ENCODE measurements around the gene RASA3.

Gene RASA3

DNA sequence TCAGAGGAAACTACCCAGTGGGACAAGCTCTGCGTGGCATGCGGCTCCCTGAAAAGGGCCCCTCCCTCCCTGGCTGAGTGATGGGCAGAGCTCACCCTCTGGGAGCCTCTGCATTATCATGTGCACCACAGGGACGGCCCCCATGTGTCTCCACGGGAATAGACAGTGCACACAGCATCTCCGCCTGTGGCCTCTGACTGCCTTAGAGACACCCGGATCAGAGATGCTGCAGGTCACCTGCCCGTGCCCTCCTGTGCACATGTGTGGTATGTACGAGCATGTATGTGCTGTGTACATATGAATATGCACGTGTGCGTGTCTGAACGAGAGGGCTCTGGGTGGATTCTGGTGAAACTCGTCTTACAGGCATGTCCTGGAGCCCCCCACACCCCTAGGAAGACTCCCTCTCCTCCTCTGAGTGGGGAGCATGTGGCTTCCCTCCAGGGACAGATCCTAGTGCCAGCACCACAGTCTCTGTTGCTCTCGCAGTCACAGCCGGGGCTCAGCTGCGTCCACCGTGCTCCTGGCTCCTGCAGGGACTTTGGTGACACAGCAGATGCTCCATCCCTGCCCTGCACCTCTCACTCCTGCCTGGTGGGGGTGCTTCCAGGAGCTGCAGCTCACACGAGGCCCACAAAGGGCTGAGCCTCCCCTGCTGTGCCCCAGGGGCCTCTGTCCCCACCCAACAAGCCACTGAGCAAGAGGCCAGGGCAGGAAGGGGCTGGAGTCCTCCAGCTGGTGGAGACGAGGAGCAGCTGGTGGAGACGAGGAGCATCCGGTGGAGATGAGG, 178.2 kb downstream of the RASA3 start:
- H3K4me3 ChIP-seq (ENCODE audit: control insufficient read depth in 1 of 7, extremely low read depth in 1 of 7, insufficient read depth in 4 of 7, low read depth in 2 of 7, low read length in 6 of 7), result no peak overlapping the region
- 91% methylated on average over 14 of the region's 20 CpGs for WGBS (ENCODE audit: insufficient coverage)
- ChIA-PET POLR2A (no interaction called here), CTCF (interaction anchor here (1.1 to 2.3 kb wide), 5 partner anchors 14 to 275 kb away, joined by 3 to 10 read pairs (median 3); no protein-coding TSS in a partner anchor)
- peaks cover 0 to 13% (median 8%) of the 10 kb centered on the region in 4 experiments for H3K4me1 ChIP-seq (ENCODE audit: control extremely low read depth in 1 of 4, control insufficient read depth in 4 of 4, insufficient read depth in 4 of 4, low read length in 3 of 4)
- H3K36me3 ChIP-seq (ENCODE audit: control insufficient read depth in 4 of 4, insufficient read depth in 4 of 4, low read length in 3 of 4), result no peaks in the 10 kb centered on the region
- H3K27ac ChIP-seq (ENCODE audit: insufficient read depth in 1 of 2, low read depth in 1 of 2, low read length in 2 of 2, poor library complexity in 1 of 2, severe bottlenecking in 2 of 2), result no peak overlapping the region
- peaks cover 0 to 4% (median under 1%) of the 10 kb centered on the region in 5 experiments for H3K9me3 ChIP-seq (ENCODE audit: control extremely low read depth in 1 of 5, control insufficient read depth in 4 of 5, insufficient read depth in 2 of 5, low read depth in 1 of 5, low read length in 4 of 5)
- H3K27me3 ChIP-seq (replicated peaks in 2 of 5; ENCODE audit: control insufficient read depth in 4 of 5, insufficient read depth in 5 of 5, low read length in 4 of 5), result no peaks in the 10 kb centered on the region
- peak in 1 of 3 donors; percentile 7 for DNase-seq

- 97% methylated on average over 15 of the region's 16 CpGs for WGBS (ENCODE audit: insufficient coverage)
- no peak for DNase-seq
- POLR2A ChIA-PET, result no interaction called here
- CTCF ChIA-PET, result interaction anchor here (0.9 to 2.3 kb wide), 7 partner anchors 14 to 275 kb away, joined by 3 to 10 read pairs (median 3); no protein-coding TSS in a partner anchor
- no peak overlapping the region for H3K4me3 ChIP-seq (ENCODE audit: control insufficient read depth in 1 of 7, extremely low read depth in 1 of 7, insufficient read depth in 4 of 7, low read depth in 2 of 7, low read length in 6 of 7)
- H3K9me3 ChIP-seq (ENCODE audit: control extremely low read depth in 1 of 5, control insufficient read depth in 4 of 5, insufficient read depth in 2 of 5, low read depth in 1 of 5, low read length in 4 of 5), result no peaks in the 10 kb centered on the region
- peaks cover 0 to 13% (median 8%) of the 10 kb centered on the region in 4 experiments for H3K4me1 ChIP-seq (ENCODE audit: control extremely low read depth in 1 of 4, control insufficient read depth in 4 of 4, insufficient read depth in 4 of 4, low read length in 3 of 4)
- no peaks in the 10 kb centered on the region for H3K36me3 ChIP-seq (ENCODE audit: control insufficient read depth in 4 of 4, insufficient read depth in 4 of 4, low read length in 3 of 4)
- no peaks in the 10 kb centered on the region for H3K27me3 ChIP-seq (replicated peaks in 2 of 5; ENCODE audit: control insufficient read depth in 4 of 5, insufficient read depth in 5 of 5, low read length in 4 of 5)
- H3K27ac ChIP-seq (ENCODE audit: insufficient read depth in 1 of 2, low read depth in 1 of 2, low read length in 2 of 2, poor library complexity in 1 of 2, severe bottlenecking in 2 of 2), result no peak overlapping the region
These were observed 178.9 kb downstream of the RASA3 start for GRCh38 chr13:113953561-113953960.

DNA sequence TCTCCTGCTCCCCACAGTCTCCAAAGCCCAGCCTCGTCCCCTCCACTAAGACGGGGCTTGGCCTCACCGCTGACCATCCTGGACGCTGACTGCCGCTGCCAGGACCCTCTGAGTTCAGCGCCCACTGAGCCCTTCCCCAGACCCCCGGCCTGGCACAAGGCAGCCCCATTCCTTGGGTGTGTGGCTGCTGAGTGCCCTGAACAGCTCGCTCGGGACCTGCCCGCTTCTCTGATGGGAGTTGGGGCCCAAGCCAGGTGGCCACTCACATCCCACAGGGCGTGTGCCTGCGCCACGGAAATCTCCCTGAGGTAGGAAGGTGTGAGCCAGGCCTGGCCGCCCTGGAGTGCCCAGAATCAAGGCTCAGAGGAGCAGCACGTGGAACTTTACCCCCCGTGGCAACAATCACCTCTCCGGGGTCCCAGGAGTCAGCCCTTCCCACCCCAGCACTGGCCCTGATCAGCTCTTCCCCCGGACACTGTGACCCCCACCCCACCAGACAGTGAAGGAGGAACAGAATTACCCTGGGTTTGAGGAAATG, 179.4 kb downstream of the RASA3 start:
- WGBS (ENCODE audit: insufficient coverage), result 98% methylated on average over 16 of the region's 18 CpGs
- ChIA-PET CTCF (interaction anchor here (0.9 to 2.3 kb wide), 8 partner anchors 15 to 276 kb away, joined by 3 to 10 read pairs (median 3); no protein-coding TSS in a partner anchor), POLR2A (no interaction called here)

GRCh38 chr13:113952151-113952982, 180.1 kb downstream of the RASA3 start:
- Histone ChIP-seq H3K4me1 (ENCODE audit: control extremely low read depth in 1 of 4, control insufficient read depth in 4 of 4, insufficient read depth in 4 of 4, low read length in 3 of 4) (peaks cover 0 to 25% (median 13%) of the 10 kb centered on the region in 4 experiments), H3K27ac (ENCODE audit: insufficient read depth in 1 of 2, low read depth in 1 of 2, low read length in 2 of 2, poor library complexity in 1 of 2, severe bottlenecking in 2 of 2) (no peak overlapping the region), H3K27me3 (replicated peaks in 2 of 5; ENCODE audit: control insufficient read depth in 4 of 5, insufficient read depth in 5 of 5, low read length in 4 of 5) (no peaks in the 10 kb centered on the region), H3K9me3 (ENCODE audit: control extremely low read depth in 1 of 5, control insufficient read depth in 4 of 5, insufficient read depth in 2 of 5, low read depth in 1 of 5, low read length in 4 of 5) (no peaks in the 10 kb centered on the region), H3K4me3 (ENCODE audit: control insufficient read depth in 1 of 7, extremely low read depth in 1 of 7, insufficient read depth in 4 of 7, low read depth in 2 of 7, low read length in 6 of 7) (no peak overlapping the region), H3K36me3 (ENCODE audit: control insufficient read depth in 4 of 4, insufficient read depth in 4 of 4, low read length in 3 of 4) (no peaks in the 10 kb centered on the region)
- ChIA-PET CTCF (interaction anchor here (1.1 to 2.3 kb wide), 4 partner anchors 45 to 222 kb away, joined by 3 to 10 read pairs (median 3); no protein-coding TSS in a partner anchor), POLR2A (no interaction called here)
- 97% methylated on average over 30 of the region's 42 CpGs for WGBS (ENCODE audit: insufficient coverage)
- no peak for DNase-seq

More for the DNA sequence above, 179.4 kb downstream of the RASA3 start:
- Histone ChIP-seq H3K4me3 (ENCODE audit: control insufficient read depth in 1 of 7, extremely low read depth in 1 of 7, insufficient read depth in 4 of 7, low read depth in 2 of 7, low read length in 6 of 7) (no peak overlapping the region), H3K4me1 (ENCODE audit: control extremely low read depth in 1 of 4, control insufficient read depth in 4 of 4, insufficient read depth in 4 of 4, low read length in 3 of 4) (peaks cover 0 to 18% (median 10%) of the 10 kb centered on the region in 4 experiments), H3K36me3 (ENCODE audit: control insufficient read depth in 4 of 4, insufficient read depth in 4 of 4, low read length in 3 of 4) (no peaks in the 10 kb centered on the region), H3K27me3 (replicated peaks in 2 of 5; ENCODE audit: control insufficient read depth in 4 of 5, insufficient read depth in 5 of 5, low read length in 4 of 5) (no peaks in the 10 kb centered on the region), H3K9me3 (ENCODE audit: control extremely low read depth in 1 of 5, control insufficient read depth in 4 of 5, insufficient read depth in 2 of 5, low read depth in 1 of 5, low read length in 4 of 5) (no peaks in the 10 kb centered on the region), H3K27ac (ENCODE audit: insufficient read depth in 1 of 2, low read depth in 1 of 2, low read length in 2 of 2, poor library complexity in 1 of 2, severe bottlenecking in 2 of 2) (no peak overlapping the region)
- DNase-seq, result no peak

DNA sequence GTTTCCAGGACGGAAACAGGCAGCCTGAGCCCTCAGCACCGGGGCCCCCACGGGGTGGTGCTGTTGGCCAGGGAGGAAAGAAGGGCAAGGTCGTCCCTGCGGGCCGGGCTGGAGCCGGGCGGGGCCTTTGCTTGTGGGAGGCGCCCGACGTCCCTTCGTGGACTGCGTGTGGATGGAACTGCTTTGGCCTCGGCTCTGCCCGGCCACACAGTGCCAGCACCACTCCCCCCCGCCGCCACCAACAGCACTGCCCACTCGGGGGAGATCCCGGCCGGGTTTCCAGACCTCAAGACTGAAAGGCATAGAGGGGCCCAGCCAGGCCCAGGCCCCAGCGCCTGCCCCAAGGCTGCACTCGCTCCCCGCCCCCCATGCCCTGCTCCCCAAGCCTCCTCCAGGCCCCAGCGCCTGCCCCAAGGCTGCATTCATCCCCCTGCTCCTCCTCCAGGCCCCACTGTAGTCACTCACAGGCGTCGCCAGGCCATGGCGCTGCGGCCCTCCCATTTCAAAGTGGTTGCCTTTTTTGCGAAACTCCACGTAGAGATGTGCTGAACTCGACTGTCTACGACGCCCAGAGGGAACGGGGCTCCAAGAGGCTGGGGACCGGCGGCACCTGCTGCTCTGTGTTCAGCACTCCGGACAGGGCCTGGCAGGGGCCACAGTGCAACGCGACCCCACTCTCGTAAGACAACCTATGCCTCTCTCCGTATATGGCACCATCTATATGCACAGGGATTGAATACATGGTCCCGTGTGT, 181.0 kb downstream of the RASA3 start:
- POLR2A ChIA-PET, result no interaction called here
- no peak overlapping the region for H3K27ac ChIP-seq (ENCODE audit: insufficient read depth in 1 of 2, low read depth in 1 of 2, low read length in 2 of 2, poor library complexity in 1 of 2, severe bottlenecking in 2 of 2)
- H3K4me1 ChIP-seq (ENCODE audit: control extremely low read depth in 1 of 4, control insufficient read depth in 4 of 4, insufficient read depth in 4 of 4, low read length in 3 of 4), result peaks cover 0 to 28% (median 13%) of the 10 kb centered on the region in 4 experiments
- no peaks in the 10 kb centered on the region for H3K9me3 ChIP-seq (ENCODE audit: control extremely low read depth in 1 of 5, control insufficient read depth in 4 of 5, insufficient read depth in 2 of 5, low read depth in 1 of 5, low read length in 4 of 5)
- H3K36me3 ChIP-seq (ENCODE audit: control insufficient read depth in 4 of 4, insufficient read depth in 4 of 4, low read length in 3 of 4), result no peaks in the 10 kb centered on the region
- 39% methylated on average over 39 of the region's 42 CpGs for WGBS (ENCODE audit: insufficient coverage)
- peak; percentile 63 to 81 (median 76) for DNase-seq
- H3K27me3 ChIP-seq (replicated peaks in 2 of 5; ENCODE audit: control insufficient read depth in 4 of 5, insufficient read depth in 5 of 5, low read length in 4 of 5), result no peaks in the 10 kb centered on the region
- H3K4me3 ChIP-seq (ENCODE audit: control insufficient read depth in 1 of 7, extremely low read depth in 1 of 7, insufficient read depth in 4 of 7, low read depth in 2 of 7, low read length in 6 of 7), result peak overlapping the region in 3 of 7 experiments; percentile 32 to 54 (median 42)
- CTCF ChIA-PET, result interaction anchor here (0.6 to 1.1 kb wide), 4 partner anchors 158 to 276 kb away, joined by 3 read pairs; no protein-coding TSS in a partner anchor

GRCh38 chr13:113950451-113951245, 181.8 kb downstream of the RASA3 start:
- no peak overlapping the region for H3K4me3 ChIP-seq (ENCODE audit: control insufficient read depth in 1 of 7, extremely low read depth in 1 of 7, insufficient read depth in 4 of 7, low read depth in 2 of 7, low read length in 6 of 7)
- CTCF ChIA-PET, result interaction anchor here (0.6 to 1.0 kb wide), 3 partner anchors 159 to 277 kb away, joined by 3 read pairs; no protein-coding TSS in a partner anchor
- H3K4me1 ChIP-seq (ENCODE audit: control extremely low read depth in 1 of 4, control insufficient read depth in 4 of 4, insufficient read depth in 4 of 4, low read length in 3 of 4), result peaks cover 0 to 28% (median 13%) of the 10 kb centered on the region in 4 experiments
- no peaks in the 10 kb centered on the region for H3K27me3 ChIP-seq (replicated peaks in 2 of 5; ENCODE audit: control insufficient read depth in 4 of 5, insufficient read depth in 5 of 5, low read length in 4 of 5)
- no peak overlapping the region for H3K27ac ChIP-seq (ENCODE audit: insufficient read depth in 1 of 2, low read depth in 1 of 2, low read length in 2 of 2, poor library complexity in 1 of 2, severe bottlenecking in 2 of 2)
- WGBS (ENCODE audit: insufficient coverage), result 74% methylated on average over 19 of the region's 24 CpGs
- H3K36me3 ChIP-seq (ENCODE audit: control insufficient read depth in 4 of 4, insufficient read depth in 4 of 4, low read length in 3 of 4), result no peaks in the 10 kb centered on the region
- POLR2A ChIA-PET, result interaction anchor here (0.5 kb wide), 1 partner anchor 160 kb away, joined by 3 read pairs; no protein-coding TSS in a partner anchor
- H3K9me3 ChIP-seq (ENCODE audit: control extremely low read depth in 1 of 5, control insufficient read depth in 4 of 5, insufficient read depth in 2 of 5, low read depth in 1 of 5, low read length in 4 of 5), result no peaks in the 10 kb centered on the region
- no peak for DNase-seq
